Ovary (tissue), 3 donors: ENCODE data around the gene BACH1.
"Not testable (repeated sequence)": the region's sequence is repeated elsewhere in the genome, so short reads cannot be mapped to it uniquely, and the experiment has no call there.

ENCODE experiments used
- POLR2A ChIP-seq: fragments of 450-650 bp; IDR thresholded peaks from one replicate; pipeline ENCODE4 v1.6.1; 2017; ENCODE audit warnings: antibody characterized with exemption, mild to moderate bottlenecking, moderate library complexity
- TF ChIP-seq, protein P1 (sequence below), 3 donors: fragments of 450-650 bp in 2 of 3; fragments of 200-600 bp in 1 of 3; IDR thresholded peaks; one replicate each; pipeline versions ENCODE4 v1.5.1 to v1.8.0; 2016 to 2022; ENCODE audit warnings: antibody characterized with exemption in 3 of 3, mild to moderate bottlenecking in 1 of 3
- donor health status: DM: no; HTN: no; CAD: no.

DNA sequence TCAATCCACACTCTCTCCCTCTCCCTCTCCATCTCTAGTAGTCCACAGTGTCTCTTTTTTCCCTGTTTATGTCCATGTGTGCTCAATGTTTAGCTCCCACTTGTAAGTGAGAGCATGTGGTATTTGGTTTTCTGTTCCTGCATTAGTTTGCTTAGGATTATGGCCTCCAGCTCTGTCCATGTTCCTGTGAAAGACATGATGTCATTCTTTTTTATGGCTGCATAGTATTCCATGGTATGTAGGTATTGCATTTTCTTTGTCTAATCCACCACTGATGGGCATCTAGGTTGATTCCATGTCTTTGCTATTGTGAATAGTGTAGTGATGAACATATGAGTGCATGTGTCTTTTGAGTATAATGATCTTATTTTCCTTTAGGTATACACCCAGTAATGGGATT, 49.4 kb upstream of the BACH1 start:
- TF ChIP-seq, protein P1, sequence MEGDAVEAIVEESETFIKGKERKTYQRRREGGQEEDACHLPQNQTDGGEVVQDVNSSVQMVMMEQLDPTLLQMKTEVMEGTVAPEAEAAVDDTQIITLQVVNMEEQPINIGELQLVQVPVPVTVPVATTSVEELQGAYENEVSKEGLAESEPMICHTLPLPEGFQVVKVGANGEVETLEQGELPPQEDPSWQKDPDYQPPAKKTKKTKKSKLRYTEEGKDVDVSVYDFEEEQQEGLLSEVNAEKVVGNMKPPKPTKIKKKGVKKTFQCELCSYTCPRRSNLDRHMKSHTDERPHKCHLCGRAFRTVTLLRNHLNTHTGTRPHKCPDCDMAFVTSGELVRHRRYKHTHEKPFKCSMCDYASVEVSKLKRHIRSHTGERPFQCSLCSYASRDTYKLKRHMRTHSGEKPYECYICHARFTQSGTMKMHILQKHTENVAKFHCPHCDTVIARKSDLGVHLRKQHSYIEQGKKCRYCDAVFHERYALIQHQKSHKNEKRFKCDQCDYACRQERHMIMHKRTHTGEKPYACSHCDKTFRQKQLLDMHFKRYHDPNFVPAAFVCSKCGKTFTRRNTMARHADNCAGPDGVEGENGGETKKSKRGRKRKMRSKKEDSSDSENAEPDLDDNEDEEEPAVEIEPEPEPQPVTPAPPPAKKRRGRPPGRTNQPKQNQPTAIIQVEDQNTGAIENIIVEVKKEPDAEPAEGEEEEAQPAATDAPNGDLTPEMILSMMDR (IDR thresholded peaks at IDR 0.05) = not testable (repeated sequence)
- not testable (repeated sequence) for TF ChIP-seq POLR2A
